Neutrophil (primary cell): ENCODE data around the gene SLC24A5.

Experiments
- H3K27ac ChIP-seq: fragments of 200-600 bp; sonication (generic); 2 replicates; pipeline ENCODE4 v1.5.1; 2016; ENCODE audit warnings: mild to moderate bottlenecking, moderate library complexity
- H3K27me3 ChIP-seq: fragments of 200-600 bp; sonication (generic); 2 replicates; pipeline ENCODE4 v1.6.0; 2016; ENCODE audit warnings: mild to moderate bottlenecking
- H3K36me3 ChIP-seq: fragments of 200-600 bp; sonication (generic); 2 replicates; pipeline ENCODE4 v1.5.1; 2017
- H3K4me1 ChIP-seq, 2 experiments: fragments of 200-600 bp in 1 of 2; sonication (generic) in 1 of 2; 1 replicate in 1 of 2; 2 replicates in 1 of 2; pipeline versions ENCODE4 v1.5.1 to v1.6.1; 2013 to 2016; ENCODE audit warnings: low read depth in 1 of 2, low read length in 1 of 2, mild to moderate bottlenecking in 1 of 2, moderate library complexity in 1 of 2; ENCODE audit not compliant: control insufficient read depth in 1 of 2, insufficient read depth in 1 of 2
- H3K4me3 ChIP-seq, 2 experiments: fragments of 200-600 bp in 1 of 2; sonication (generic) in 1 of 2; 1 replicate in 1 of 2; 2 replicates in 1 of 2; pipeline ENCODE4 v1.5.1; 2013 to 2016; ENCODE audit warnings: low read depth in 1 of 2, low read length in 1 of 2, mild to moderate bottlenecking in 1 of 2, moderate library complexity in 1 of 2
- H3K9me3 ChIP-seq: fragments of 200-600 bp; sonication (generic); 2 replicates; pipeline ENCODE4 v1.5.1; 2016
- TF ChIP-seq, protein P1 (sequence below): fragments of 200-600 bp; sonication (generic); IDR thresholded peaks from 2 replicates; pipeline ENCODE4 v1.5.1; 2016; ENCODE audit warnings: antibody characterized with exemption

SLC24A5 gene

DNA sequence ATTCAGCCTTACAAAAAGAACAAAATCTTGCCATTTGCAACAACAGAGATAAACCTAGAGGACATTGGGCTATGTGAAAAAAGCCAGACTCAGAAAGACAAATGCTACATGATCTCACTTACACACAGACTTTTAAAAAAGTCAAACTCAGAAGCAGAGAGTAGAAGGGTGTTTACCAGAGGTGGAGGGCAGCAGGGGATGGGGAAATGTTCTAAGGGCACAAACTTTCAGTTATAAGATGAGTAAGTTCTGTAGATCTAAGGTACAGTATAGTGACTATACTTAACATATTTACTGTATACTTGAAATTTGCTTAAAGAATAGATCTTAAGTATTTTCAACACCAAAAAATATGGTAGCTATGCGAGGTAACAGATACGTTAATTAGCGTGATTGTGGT, 54.3 kb downstream of the SLC24A5 start:
- Histone ChIP-seq H3K36me3 (no peaks in the 10 kb centered on the region), H3K9me3 (no peaks in the 10 kb centered on the region), H3K4me1 (peaks cover 0 to 11% of the 10 kb centered on the region in 2 experiments), H3K27me3 (peaks cover 47% of the 10 kb centered on the region), H3K4me3 (no peak overlapping the region), H3K27ac (no peak overlapping the region)
- TF ChIP-seq, protein P1, sequence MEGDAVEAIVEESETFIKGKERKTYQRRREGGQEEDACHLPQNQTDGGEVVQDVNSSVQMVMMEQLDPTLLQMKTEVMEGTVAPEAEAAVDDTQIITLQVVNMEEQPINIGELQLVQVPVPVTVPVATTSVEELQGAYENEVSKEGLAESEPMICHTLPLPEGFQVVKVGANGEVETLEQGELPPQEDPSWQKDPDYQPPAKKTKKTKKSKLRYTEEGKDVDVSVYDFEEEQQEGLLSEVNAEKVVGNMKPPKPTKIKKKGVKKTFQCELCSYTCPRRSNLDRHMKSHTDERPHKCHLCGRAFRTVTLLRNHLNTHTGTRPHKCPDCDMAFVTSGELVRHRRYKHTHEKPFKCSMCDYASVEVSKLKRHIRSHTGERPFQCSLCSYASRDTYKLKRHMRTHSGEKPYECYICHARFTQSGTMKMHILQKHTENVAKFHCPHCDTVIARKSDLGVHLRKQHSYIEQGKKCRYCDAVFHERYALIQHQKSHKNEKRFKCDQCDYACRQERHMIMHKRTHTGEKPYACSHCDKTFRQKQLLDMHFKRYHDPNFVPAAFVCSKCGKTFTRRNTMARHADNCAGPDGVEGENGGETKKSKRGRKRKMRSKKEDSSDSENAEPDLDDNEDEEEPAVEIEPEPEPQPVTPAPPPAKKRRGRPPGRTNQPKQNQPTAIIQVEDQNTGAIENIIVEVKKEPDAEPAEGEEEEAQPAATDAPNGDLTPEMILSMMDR = no peak

DNA sequence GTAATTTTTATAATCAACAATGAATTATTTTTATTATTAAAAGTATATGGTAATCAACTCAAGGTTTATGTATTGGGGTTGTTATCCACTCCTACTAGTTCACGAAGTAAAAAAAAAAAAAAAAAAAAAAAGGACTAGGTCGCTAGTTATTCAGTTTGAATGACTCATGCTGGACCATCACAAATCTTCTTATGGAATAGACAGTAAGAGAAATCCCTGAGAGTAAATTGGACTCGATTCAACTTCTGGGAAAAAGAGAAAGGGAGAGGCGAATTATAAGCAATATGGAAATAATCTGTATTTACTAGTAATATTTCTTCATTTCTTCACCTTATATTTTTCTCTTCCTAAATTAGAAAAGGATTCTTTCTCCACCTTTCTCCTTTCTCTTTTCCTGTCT, 55.3 kb downstream of the SLC24A5 start:
- Histone ChIP-seq H3K36me3 (no peaks in the 10 kb centered on the region), H3K4me3 (no peak overlapping the region), H3K4me1 (peaks cover 0 to 11% of the 10 kb centered on the region in 2 experiments), H3K9me3 (no peaks in the 10 kb centered on the region), H3K27me3 (peaks cover 56% of the 10 kb centered on the region), H3K27ac (no peak overlapping the region)
- TF ChIP-seq, protein P1 = no peak

DNA sequence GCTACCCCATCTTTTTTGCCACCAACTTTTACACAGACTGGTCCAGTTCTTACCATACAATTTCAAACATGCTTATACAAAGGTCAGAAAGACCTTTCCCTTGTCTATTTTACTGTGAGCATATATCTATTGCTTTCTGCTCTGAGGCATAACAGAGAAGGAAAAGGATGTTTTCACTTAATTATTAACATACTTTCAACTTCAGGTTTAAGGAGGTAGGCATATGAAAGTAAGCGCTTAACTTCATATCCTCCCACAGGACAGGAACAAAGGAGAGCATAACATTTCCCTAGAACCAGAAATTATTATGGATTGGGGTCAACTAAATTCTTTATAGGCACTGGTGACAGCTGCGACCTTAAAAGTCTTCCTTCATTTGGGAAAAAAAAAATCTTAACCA, 56.2 kb downstream of the SLC24A5 start:
- no peak overlapping the region for H3K4me3 ChIP-seq

DNA sequence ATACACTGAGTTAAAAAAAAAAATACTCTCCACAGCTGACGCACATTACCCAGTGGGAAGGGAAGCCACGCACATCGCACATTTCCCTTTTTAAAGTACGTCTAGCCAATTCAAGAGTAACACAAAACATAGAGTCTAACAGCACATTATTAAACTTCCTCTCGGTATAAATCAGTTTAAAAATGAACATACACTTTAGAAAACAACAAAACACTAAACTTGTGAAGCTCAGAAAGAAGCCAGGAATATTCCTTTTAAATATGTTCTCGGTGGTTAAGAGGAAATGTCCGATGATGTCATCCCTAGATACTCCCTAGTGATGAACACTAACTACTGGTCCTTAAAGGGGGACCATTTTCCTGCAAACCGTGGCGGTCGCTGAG, 56.6 kb downstream of the SLC24A5 start:
- Histone ChIP-seq H3K4me1 (peaks cover 0 to 11% of the 10 kb centered on the region in 2 experiments), H3K9me3 (no peaks in the 10 kb centered on the region), H3K4me3 (peak overlapping the region in 1 of 2 experiments; percentile 38), H3K36me3 (no peaks in the 10 kb centered on the region), H3K27ac (no peak overlapping the region), H3K27me3 (peaks cover 68% of the 10 kb centered on the region)
- TF ChIP-seq, protein P1 = no peak

More for the DNA sequence above, 56.2 kb downstream of the SLC24A5 start:
- Histone ChIP-seq H3K27ac (no peak overlapping the region), H3K4me1 (peaks cover 0 to 11% of the 10 kb centered on the region in 2 experiments), H3K9me3 (no peaks in the 10 kb centered on the region), H3K27me3 (peaks cover 64% of the 10 kb centered on the region), H3K36me3 (no peaks in the 10 kb centered on the region)
- TF ChIP-seq, protein P1 = no peak

DNA sequence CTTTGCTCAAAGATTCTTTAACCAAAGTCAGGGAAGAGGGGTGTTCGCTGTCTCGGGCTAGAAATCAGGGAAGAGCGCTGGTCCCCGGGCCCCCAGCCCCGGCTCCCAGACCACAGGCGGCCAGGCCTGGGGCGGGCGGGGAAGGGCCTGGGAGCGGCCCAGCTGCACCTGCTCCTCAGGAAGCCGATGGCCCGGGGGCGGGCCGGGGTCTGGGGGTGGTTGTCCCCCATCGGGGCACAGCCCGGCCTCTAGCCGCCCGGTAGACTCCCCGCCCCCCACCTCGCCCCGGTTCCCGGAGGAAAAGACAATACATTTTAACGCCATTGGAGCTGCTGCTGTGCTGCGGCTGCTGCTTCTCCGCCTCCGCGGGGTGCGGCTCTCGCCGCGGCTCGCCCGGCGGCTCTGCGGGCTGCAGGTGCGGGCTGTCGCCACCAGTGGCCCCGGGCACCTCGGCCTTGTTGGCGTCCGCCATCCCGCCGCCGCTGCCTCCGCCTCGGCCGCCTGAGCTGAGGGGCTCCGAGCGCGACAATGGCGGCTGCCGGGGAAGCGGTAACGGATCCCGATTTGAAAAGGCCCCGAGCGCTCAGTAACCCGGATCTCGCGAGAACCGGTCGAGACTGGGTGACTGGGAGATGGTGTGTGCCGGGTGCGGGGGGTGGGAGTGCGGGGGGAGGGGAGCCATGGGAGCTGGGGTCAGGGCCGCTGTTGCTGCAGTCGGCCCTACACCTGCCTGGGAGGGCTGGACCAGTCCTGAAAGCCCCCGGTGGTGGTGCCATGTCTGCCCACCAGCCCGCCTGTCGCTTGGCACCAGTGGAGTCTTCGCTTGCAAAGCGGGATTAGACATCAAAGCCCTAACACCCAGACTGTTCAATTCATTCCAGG, 57.2 kb downstream of the SLC24A5 start, which contains the start of gene MYEF2:
Gene MYEF2, minus strand, starts transcription at position 530 of the 882 bp plus-strand sequence. Its CDS starts 58 bp downstream, at position 472.
- H3K4me3 ChIP-seq = peak within 1 kb of the TSS in 1 of 2 experiments; percentile 38
- H3K27ac ChIP-seq = no peak within 1 kb of the TSS
- no peaks in the 10 kb centered on the region for H3K9me3 ChIP-seq
- peaks cover 74% of the 10 kb centered on the region for H3K27me3 ChIP-seq
- TF ChIP-seq, protein P1 = no peak
- H3K4me1 ChIP-seq = peaks cover 0 to 11% of the 10 kb centered on the region in 2 experiments
- H3K36me3 ChIP-seq = no peaks in the 10 kb centered on the region
